HTERT RPE-1 (cell line): ENCODE results near the gene PGM3.

Experiments
- in situ Hi-C: fragments of 300-500 bp; cut with MboI; formaldehyde crosslinking; loops from 4 replicates; pipeline ENCODE4 v1.14.3; 2020; ENCODE audit warnings: low sequenced_read_pairs

PGM3 gene

GRCh38 chr6:83185096-83185495, 8.0 kb downstream of the PGM3 start:
- in situ Hi-C loops = no loop called here

GRCh38 chr6:83183082-83183828, 9.8 kb downstream of the PGM3 start:
- in situ Hi-C loops = no loop called here

- in situ Hi-C loops = no loop called here
Measured at GRCh38 chr6:83182114-83182513, 11.0 kb downstream of the PGM3 start.

GRCh38 chr6:83180426-83180950, 12.6 kb downstream of the PGM3 start:
- in situ Hi-C loops = no loop called here

- in situ Hi-C loops = no loop called here
Measured at GRCh38 chr6:83176246-83176645, 16.8 kb downstream of the PGM3 start.

GRCh38 chr6:83169511-83169910, 23.6 kb downstream of the PGM3 start:
- in situ Hi-C loops = no loop called here

GRCh38 chr6:83169106-83169505, 24.0 kb downstream of the PGM3 start:
- in situ Hi-C loops = no loop called here

- in situ Hi-C loops = no loop called here
Measured at GRCh38 chr6:83168556-83168955, 24.5 kb downstream of the PGM3 start.

GRCh38 chr6:83167726-83168278, 25.3 kb downstream of the PGM3 start:
- in situ Hi-C loops = no loop called here

- in situ Hi-C loops = no loop called here
Measured at GRCh38 chr6:83160167-83160566, 32.9 kb downstream of the PGM3 start.

GRCh38 chr6:83155794-83156193, 37.3 kb downstream of the PGM3 start:
- in situ Hi-C loops = no loop called here

- in situ Hi-C loops = no loop called here
Measured at GRCh38 chr6:83153883-83154521, 39.1 kb downstream of the PGM3 start.

- in situ Hi-C loops = no loop called here
Measured at GRCh38 chr6:83152913-83153312, 40.2 kb downstream of the PGM3 start.

- in situ Hi-C loops = no loop called here
Measured at GRCh38 chr6:83151114-83151513, 42.0 kb downstream of the PGM3 start.

- in situ Hi-C loops = no loop called here
Measured at GRCh38 chr6:83138758-83139157, 54.3 kb downstream of the PGM3 start.

GRCh38 chr6:83138118-83138722, 54.8 kb downstream of the PGM3 start:
- in situ Hi-C loops = no loop called here

GRCh38 chr6:83132121-83132520, 60.9 kb downstream of the PGM3 start:
- in situ Hi-C loops = no loop called here

- in situ Hi-C loops = no loop called here
Measured at GRCh38 chr6:83127976-83128375, 65.1 kb downstream of the PGM3 start.

- in situ Hi-C loops = no loop called here
Measured at GRCh38 chr6:83127258-83127657, 65.8 kb downstream of the PGM3 start.

GRCh38 chr6:83126807-83127206, 66.3 kb downstream of the PGM3 start:
- in situ Hi-C loops = no loop called here

GRCh38 chr6:83126223-83126622, 66.8 kb downstream of the PGM3 start:
- in situ Hi-C loops = no loop called here

- in situ Hi-C loops = no loop called here
Measured at GRCh38 chr6:83125425-83125824, 67.6 kb downstream of the PGM3 start.
